Measurements from ENCODE around the gene OLFML1. TPM values are rescaled to one million over a fixed set of nuclear protein-coding genes. Genes with fewer than 3 reads are reported as not detected.

Gene OLFML1
- total and polyA plus RNA-seq, 2 donors (not counting 3 experiments of a cell fraction or from before 2014, with no cell fraction given), result not detected

DNA sequence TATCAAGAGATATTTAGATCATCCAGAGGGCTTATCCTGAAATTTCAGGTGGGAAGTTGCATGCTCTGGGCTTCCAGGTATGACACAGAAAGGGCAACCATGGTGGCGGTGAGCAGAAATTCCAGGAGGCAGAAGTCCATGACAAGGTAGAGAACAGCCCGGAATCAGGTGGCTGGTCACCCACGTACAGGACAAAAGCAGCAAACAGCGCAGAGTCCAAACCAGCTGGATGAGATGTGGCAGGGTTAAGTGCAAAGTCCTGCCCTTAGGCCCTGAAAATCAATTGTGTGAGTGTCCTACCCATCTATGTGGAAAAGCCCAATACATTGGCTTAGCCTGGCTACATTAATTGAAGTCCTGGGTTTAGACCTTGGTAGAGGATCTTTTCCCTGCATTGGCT, 40.1 kb downstream of the OLFML1 start:
- H3K9ac ChIP-seq (replicated peaks; ENCODE audit: extremely low read depth, insufficient read depth, low read length), result no peak overlapping the region
- TF ChIP-seq MYC (IDR thresholded peaks at IDR 0.05; ENCODE audit: low read depth, low read length) (no peak), JUN (IDR thresholded peaks at IDR 0.05; ENCODE audit: borderline replicate concordance, insufficient read depth, insufficient read length, low read depth) (no peak), FOS (IDR thresholded peaks at IDR 0.05; ENCODE audit: borderline replicate concordance, insufficient read depth, low read length) (no peak), GATA2 (IDR thresholded peaks at IDR 0.05; ENCODE audit: insufficient read depth, insufficient read length, low read depth, low read length) (no peak), POLR2A (IDR thresholded peaks at IDR 0.05; ENCODE audit: low read depth, low read length) (no peak), POLR2AphosphoS5 (IDR thresholded peaks at IDR 0.05; ENCODE audit: insufficient read depth, low read depth, low read length) (no peak), EZH2 (IDR thresholded peaks at IDR 0.05; ENCODE audit: borderline replicate concordance, low read depth, low read length, severe bottlenecking) (no peak)
- TF ChIP-seq, protein P1, sequence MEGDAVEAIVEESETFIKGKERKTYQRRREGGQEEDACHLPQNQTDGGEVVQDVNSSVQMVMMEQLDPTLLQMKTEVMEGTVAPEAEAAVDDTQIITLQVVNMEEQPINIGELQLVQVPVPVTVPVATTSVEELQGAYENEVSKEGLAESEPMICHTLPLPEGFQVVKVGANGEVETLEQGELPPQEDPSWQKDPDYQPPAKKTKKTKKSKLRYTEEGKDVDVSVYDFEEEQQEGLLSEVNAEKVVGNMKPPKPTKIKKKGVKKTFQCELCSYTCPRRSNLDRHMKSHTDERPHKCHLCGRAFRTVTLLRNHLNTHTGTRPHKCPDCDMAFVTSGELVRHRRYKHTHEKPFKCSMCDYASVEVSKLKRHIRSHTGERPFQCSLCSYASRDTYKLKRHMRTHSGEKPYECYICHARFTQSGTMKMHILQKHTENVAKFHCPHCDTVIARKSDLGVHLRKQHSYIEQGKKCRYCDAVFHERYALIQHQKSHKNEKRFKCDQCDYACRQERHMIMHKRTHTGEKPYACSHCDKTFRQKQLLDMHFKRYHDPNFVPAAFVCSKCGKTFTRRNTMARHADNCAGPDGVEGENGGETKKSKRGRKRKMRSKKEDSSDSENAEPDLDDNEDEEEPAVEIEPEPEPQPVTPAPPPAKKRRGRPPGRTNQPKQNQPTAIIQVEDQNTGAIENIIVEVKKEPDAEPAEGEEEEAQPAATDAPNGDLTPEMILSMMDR (IDR thresholded peaks at IDR 0.05; ENCODE audit: extremely low read depth in 1 of 2, insufficient read depth in 1 of 2, low read depth in 1 of 2, low read length in 2 of 2), result no peak
- TF ChIP-seq, protein P2, sequence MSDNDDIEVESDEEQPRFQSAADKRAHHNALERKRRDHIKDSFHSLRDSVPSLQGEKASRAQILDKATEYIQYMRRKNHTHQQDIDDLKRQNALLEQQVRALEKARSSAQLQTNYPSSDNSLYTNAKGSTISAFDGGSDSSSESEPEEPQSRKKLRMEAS (IDR thresholded peaks at IDR 0.05; ENCODE audit: insufficient read depth, insufficient read length), result no peak
- H3K9me3 ChIP-seq (replicated peaks; ENCODE audit: control insufficient read depth, insufficient read depth, low read length), result no peaks in the 10 kb centered on the region
- H2AFZ ChIP-seq (ENCODE audit: low read depth, low read length), result no peak overlapping the region
- no TSS peak for BruUV-seq (replicated peaks)
- intact Hi-C loops (cut with micrococcal nuclease), result no loop called here
- H3K4me1 ChIP-seq (ENCODE audit: control insufficient read depth, extremely low read depth, insufficient read depth, low read length), result no peaks in the 10 kb centered on the region
- H3K4me3 ChIP-seq (replicated peaks in 1 of 3; ENCODE audit: insufficient read depth in 1 of 3, low read depth in 1 of 3, low read length in 3 of 3), result no peak overlapping the region
- dilution Hi-C loops (cut with MboI; ENCODE audit: extremely low pct_ligation_motif_present, low sequenced_read_pairs), result no loop called here
- POLR2A ChIA-PET, result no interaction called here
- no peak for DNase-seq (ENCODE audit: low read depth, low spot score)
- no peak overlapping the region for H3K4me2 ChIP-seq (ENCODE audit: insufficient read depth, low read length)
- H3K27me3 ChIP-seq (ENCODE audit: control insufficient read depth in 2 of 2, insufficient read depth in 2 of 2, low read length in 2 of 2), result peaks cover 0 to 6% of the 10 kb centered on the region in 2 experiments
- no peak overlapping the region for H3K27ac ChIP-seq (ENCODE audit: insufficient read depth, low read depth, low read length)
- no peaks in the 10 kb centered on the region for H4K20me1 ChIP-seq (replicated peaks; ENCODE audit: control insufficient read depth, extremely low read depth, insufficient read depth, low read length)
- no peaks in the 10 kb centered on the region for H3K9me1 ChIP-seq (replicated peaks; ENCODE audit: control insufficient read depth, extremely low read depth, insufficient read depth, low read length)
- no peaks in the 10 kb centered on the region for H3K79me2 ChIP-seq (ENCODE audit: control insufficient read depth, insufficient read depth, low read length)
- CTCF ChIA-PET, result interaction anchor here (1.5 kb wide), 1 partner anchor 132 kb away, joined by 4 read pairs; no protein-coding TSS in a partner anchor
- no peaks in the 10 kb centered on the region for H3K36me3 ChIP-seq (ENCODE audit: control insufficient read depth in 2 of 2, extremely low read depth in 1 of 2, insufficient read depth in 2 of 2, low read length in 2 of 2)
- FAIRE-seq, result no peak
